Sigmoid colon (tissue), 7 donors: ENCODE measurements around the gene NFIA. TPM values are rescaled to one million over a fixed set of nuclear protein-coding genes. Genes with fewer than 3 reads are reported as not detected.

Experiments used
- DNase-seq: peaks from one replicate; pipeline ENCODE4 v3.0.0-alpha.2; 2019
- H3K27ac ChIP-seq, 4 donors: fragments of 200-600 bp; sonication (generic); one replicate each; pipeline ENCODE4 v1.5.1; 2016 to 2019; ENCODE audit warnings: mild to moderate bottlenecking in 1 of 4
- H3K27me3 ChIP-seq, 3 donors: fragments of 200-600 bp; sonication (generic); one replicate each; pipeline ENCODE4 v1.5.1; 2019; ENCODE audit warnings: mild to moderate bottlenecking in 1 of 3
- H3K36me3 ChIP-seq, 4 donors: fragments of 200-600 bp; sonication (generic); one replicate each; pipeline ENCODE4 v1.5.1; 2016 to 2019
- H3K4me1 ChIP-seq, 4 donors: fragments of 200-600 bp; sonication (generic); one replicate each; pipeline ENCODE4 v1.5.1; 2017 to 2019
- H3K4me3 ChIP-seq, 4 donors: fragments of 200-600 bp; sonication (generic); one replicate each; pipeline ENCODE4 v1.5.1; 2017 to 2019; ENCODE audit warnings: mild to moderate bottlenecking in 2 of 4, moderate library complexity in 1 of 4
- H3K9me3 ChIP-seq, 4 donors: fragments of 200-600 bp in 3 of 4; sonication (generic) in 3 of 4; one replicate each; pipeline versions ENCODE4 v1.5.1 to v1.6.1; 2013 to 2019
- EP300 ChIP-seq, 4 donors: sonication (generic); formaldehyde crosslinking; IDR thresholded peaks; one replicate each; pipeline ENCODE4 v1.6.1; 2017; ENCODE audit warnings: antibody characterized with exemption in 4 of 4
- POLR2A ChIP-seq, 2 donors: fragments of 450-650 bp; IDR thresholded peaks; one replicate each; pipeline ENCODE4 v1.6.1; 2016; ENCODE audit warnings: antibody characterized with exemption in 2 of 2, mild to moderate bottlenecking in 2 of 2, moderate library complexity in 2 of 2
- POLR2AphosphoS5 ChIP-seq, 4 donors: sonication (generic); formaldehyde crosslinking; IDR thresholded peaks; one replicate each; pipeline ENCODE4 v1.6.1; 2017; ENCODE audit warnings: antibody characterized with exemption in 4 of 4
- WGBS, 2 donors: extraction: QIAGEN DNeasy Blood & Tissue Kit; methylation state at CpG; one replicate each; pipeline ENCODE4 v1.1.7; 2013; 5-methylcytosine and 5-hydroxymethylcytosine counted together
- intact Hi-C: fragments of 100-400 bp; cut with DNase I; formaldehyde crosslinking; loops from one replicate; pipeline ENCODE4 v1.15.1; 2023
- polyA plus RNA-seq, 3 donors: library from polyadenylated mRNA; stranded (reverse); fragments of 200-250 nt; gene quantifications; one replicate each; pipeline ENCODE4 v1.2.3, GENCODE V29; 2013
- total RNA-seq, 4 donors: library from RNA; depleted of rRNA; stranded (reverse); fragments of >200 nt; gene quantifications; one replicate each; pipeline ENCODE4 v1.1.0, GENCODE V29; 2016
- TF ChIP-seq, protein P1 (sequence below), 4 experiments: fragments of 450-650 bp in 3 of 4; fragments of 200-600 bp in 1 of 4; IDR thresholded peaks; one replicate each; pipeline ENCODE4 v1.5.1; 2016 to 2019; ENCODE audit warnings: antibody characterized with exemption in 4 of 4, mild to moderate bottlenecking in 3 of 4, moderate library complexity in 2 of 4
- donor health status: healthy with polysubstance abuse.
- donor health status: Bipolar disorder and iron deficiency.
- donor health status: healthy.

Gene NFIA
- total and polyA plus RNA-seq, 7 donors = 2.3 to 154 (median 79.7) TPM

DNA sequence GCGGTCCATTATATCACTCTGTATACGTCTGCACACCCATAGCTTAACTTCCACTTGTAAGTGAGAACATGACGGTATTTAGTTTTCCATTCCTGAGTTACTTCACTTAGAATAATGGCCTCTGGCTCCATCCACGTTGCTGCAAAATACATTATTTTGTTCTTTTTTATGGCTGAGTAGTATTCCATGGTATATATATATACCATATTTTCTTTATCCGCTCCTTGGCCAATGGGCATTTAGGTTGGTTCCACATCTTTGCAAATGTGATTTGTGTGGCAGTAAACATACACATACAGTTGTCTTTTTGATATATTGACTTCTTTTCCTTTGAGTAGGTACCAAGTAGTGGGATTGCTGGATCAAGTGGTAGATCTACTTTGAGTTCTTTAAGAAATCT lies 245.1 kb downstream of the NFIA start:
- TF ChIP-seq POLR2AphosphoS5 (IDR thresholded peaks at IDR 0.05) (no peak), POLR2A (IDR thresholded peaks at IDR 0.05) (no peak), EP300 (IDR thresholded peaks at IDR 0.05) (no peak)
- TF ChIP-seq, protein P1, sequence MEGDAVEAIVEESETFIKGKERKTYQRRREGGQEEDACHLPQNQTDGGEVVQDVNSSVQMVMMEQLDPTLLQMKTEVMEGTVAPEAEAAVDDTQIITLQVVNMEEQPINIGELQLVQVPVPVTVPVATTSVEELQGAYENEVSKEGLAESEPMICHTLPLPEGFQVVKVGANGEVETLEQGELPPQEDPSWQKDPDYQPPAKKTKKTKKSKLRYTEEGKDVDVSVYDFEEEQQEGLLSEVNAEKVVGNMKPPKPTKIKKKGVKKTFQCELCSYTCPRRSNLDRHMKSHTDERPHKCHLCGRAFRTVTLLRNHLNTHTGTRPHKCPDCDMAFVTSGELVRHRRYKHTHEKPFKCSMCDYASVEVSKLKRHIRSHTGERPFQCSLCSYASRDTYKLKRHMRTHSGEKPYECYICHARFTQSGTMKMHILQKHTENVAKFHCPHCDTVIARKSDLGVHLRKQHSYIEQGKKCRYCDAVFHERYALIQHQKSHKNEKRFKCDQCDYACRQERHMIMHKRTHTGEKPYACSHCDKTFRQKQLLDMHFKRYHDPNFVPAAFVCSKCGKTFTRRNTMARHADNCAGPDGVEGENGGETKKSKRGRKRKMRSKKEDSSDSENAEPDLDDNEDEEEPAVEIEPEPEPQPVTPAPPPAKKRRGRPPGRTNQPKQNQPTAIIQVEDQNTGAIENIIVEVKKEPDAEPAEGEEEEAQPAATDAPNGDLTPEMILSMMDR (IDR thresholded peaks at IDR 0.05) = no peak
- intact Hi-C loops = no loop called here
- no peaks in the 10 kb centered on the region for H3K27me3 ChIP-seq

DNA sequence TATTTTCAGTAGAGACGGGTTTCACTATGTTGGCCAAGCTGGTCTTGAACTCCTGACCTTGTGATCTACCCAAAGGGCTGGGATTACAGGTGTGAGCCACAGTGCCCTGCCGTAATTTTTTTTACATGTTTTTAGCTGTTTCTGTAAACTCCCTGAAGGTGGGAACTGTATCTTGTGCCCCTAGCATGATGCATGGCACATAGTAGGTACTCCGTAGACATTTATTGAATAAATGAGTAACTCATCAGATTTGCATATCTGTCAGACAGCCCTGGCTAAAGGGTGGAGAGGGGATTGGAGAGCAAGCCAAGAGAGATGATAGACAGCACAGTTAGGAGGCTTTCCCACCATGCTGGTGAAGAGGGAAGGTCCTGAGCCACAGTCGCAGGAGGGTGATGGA lies 247.2 kb downstream of the NFIA start:
- Histone ChIP-seq H3K9me3 (no peaks in the 10 kb centered on the region), H3K27ac (no peak overlapping the region), H3K4me1 (peaks cover 0 to 8% (median 2%) of the 10 kb centered on the region in 4 donors), H3K4me3 (no peak overlapping the region), H3K36me3 (peaks cover 0 to 4% (median 0%) of the 10 kb centered on the region in 4 donors), H3K27me3 (no peaks in the 10 kb centered on the region)
- intact Hi-C loops = no loop called here
- TF ChIP-seq, protein P1 (IDR thresholded peaks at IDR 0.05) = no peak
- TF ChIP-seq POLR2AphosphoS5 (IDR thresholded peaks at IDR 0.05) = no peak
- TF ChIP-seq POLR2A (IDR thresholded peaks at IDR 0.05) = no peak
- no peak for TF ChIP-seq EP300 (IDR thresholded peaks at IDR 0.05)
- 98% methylated on average over 4 of the region's 4 CpGs for WGBS, 2 donors
- no peak for DNase-seq

More for the DNA sequence above, 245.1 kb downstream of the NFIA start:
- Histone ChIP-seq H3K27ac (no peak overlapping the region), H3K36me3 (no peaks in the 10 kb centered on the region), H3K9me3 (no peaks in the 10 kb centered on the region), H3K4me1 (peaks cover 0 to 18% (median 5%) of the 10 kb centered on the region in 4 donors), H3K4me3 (no peak overlapping the region)
- WGBS, 2 donors = 87 to 98% methylated on average over 5 of the region's 5 CpGs
- DNase-seq = no peak

DNA sequence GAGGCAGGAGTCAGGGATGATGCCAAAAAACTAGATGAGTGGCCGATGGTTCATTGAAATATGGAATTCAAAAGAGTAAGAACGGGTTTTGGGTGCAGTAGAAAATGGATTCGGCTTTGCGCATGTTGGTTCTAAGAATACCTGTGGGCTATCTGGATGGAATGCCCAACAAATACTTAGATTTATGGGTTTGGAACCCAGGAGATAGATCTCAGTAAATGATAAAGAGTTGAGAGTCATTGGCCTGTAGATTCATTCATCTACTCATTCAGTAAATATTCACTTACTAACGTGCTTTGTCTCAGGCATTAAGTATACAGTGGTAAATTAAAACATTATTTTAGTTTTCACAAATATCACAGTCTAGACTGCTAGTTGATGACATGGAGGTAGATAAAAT lies 247.7 kb downstream of the NFIA start:
- no peaks in the 10 kb centered on the region for H3K27me3 ChIP-seq
- no peaks in the 10 kb centered on the region for H3K9me3 ChIP-seq
- no peak overlapping the region for H3K4me3 ChIP-seq
- no peak for DNase-seq
- 90 to 91% methylated on average over 5 of the region's 5 CpGs for WGBS, 2 donors
- TF ChIP-seq POLR2A (IDR thresholded peaks at IDR 0.05) (no peak), POLR2AphosphoS5 (IDR thresholded peaks at IDR 0.05) (no peak)
- intact Hi-C loops = loop anchor here (10.0 kb wide), 1 partner anchor 145 kb away; no protein-coding TSS in a partner anchor
- peaks cover 0 to 10% (median 5%) of the 10 kb centered on the region in 4 donors for H3K4me1 ChIP-seq
- H3K27ac ChIP-seq = no peak overlapping the region
- peaks cover 0 to 4% (median 0%) of the 10 kb centered on the region in 4 donors for H3K36me3 ChIP-seq

DNA sequence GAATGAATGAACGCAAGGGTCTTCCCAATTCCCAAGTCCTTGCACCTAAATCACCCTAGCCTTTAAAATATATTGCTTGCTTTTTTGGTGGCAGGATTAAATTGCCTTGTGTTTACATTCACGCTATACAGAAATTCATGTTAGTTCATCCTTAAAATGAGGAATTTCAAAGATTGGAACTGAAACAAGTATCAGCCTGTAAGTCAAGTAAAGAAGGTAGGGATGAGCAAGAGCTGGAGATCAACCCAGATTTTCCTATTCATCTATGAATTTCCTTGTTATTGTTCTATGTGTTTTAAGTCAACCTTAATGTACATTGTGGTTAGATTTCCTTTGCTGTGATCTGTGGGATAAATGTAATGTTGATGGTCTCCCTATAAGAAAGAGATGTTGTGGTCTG lies 248.2 kb downstream of the NFIA start:
- DNase-seq = no peak
- 96 to 97% methylated on average over 2 of the region's 2 CpGs for WGBS, 2 donors

DNA sequence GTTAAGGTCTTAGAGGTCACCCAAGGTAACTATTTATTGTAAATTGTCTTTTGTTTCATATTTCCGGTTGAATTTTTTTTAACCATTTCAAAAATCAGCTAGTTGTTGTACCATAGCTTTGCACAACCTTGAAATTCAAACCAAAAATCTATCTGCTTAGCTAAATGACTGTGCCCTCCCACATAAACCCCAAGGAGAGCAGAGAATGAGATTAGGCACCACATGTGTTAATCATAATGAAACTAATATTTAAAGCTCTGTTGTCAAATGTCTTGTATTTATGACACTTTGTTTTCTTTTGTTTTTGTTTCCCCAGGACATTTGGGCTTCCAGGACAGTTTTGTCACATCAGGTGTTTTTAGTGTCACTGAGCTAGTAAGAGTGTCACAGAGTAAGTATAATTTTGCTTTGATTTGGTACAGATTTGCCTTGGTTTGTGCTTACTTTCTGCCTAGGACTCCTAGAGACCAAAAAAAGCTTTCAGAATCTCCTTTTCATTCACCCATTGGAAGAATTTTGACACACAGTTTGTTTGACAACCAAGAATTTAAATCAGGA lies 249.9 kb downstream of the NFIA start:
- no peak overlapping the region for H3K4me3 ChIP-seq
- no peaks in the 10 kb centered on the region for H3K27me3 ChIP-seq
- no peaks in the 10 kb centered on the region for H3K9me3 ChIP-seq
- WGBS, 2 donors = 63 to 73% methylated on average over 1 of the region's 1 CpG
- no peak for DNase-seq
- intact Hi-C loops = loop anchor here (10.0 kb wide), 1 partner anchor 147 kb away; no protein-coding TSS in a partner anchor
- peaks cover 0 to 4% (median 0%) of the 10 kb centered on the region in 4 donors for H3K36me3 ChIP-seq
- peaks cover 0 to 20% (median 18%) of the 10 kb centered on the region in 4 donors for H3K4me1 ChIP-seq
- no peak overlapping the region for H3K27ac ChIP-seq
- no peak for TF ChIP-seq POLR2A (IDR thresholded peaks at IDR 0.05)
- TF ChIP-seq POLR2AphosphoS5 (IDR thresholded peaks at IDR 0.05) = no peak
- no peak for TF ChIP-seq EP300 (IDR thresholded peaks at IDR 0.05)
- TF ChIP-seq, protein P1 (IDR thresholded peaks at IDR 0.05) = no peak

More for the DNA sequence above, 248.2 kb downstream of the NFIA start:
- Histone ChIP-seq H3K4me3 (no peak overlapping the region), H3K9me3 (no peaks in the 10 kb centered on the region), H3K27me3 (no peaks in the 10 kb centered on the region), H3K36me3 (peaks cover 0 to 4% (median 0%) of the 10 kb centered on the region in 4 donors), H3K4me1 (peaks cover 0 to 10% (median 9%) of the 10 kb centered on the region in 4 donors), H3K27ac (no peak overlapping the region)
- intact Hi-C loops = loop anchor here (10.0 kb wide), 1 partner anchor 146 kb away; no protein-coding TSS in a partner anchor
- TF ChIP-seq POLR2A (IDR thresholded peaks at IDR 0.05) (no peak), EP300 (IDR thresholded peaks at IDR 0.05) (no peak), POLR2AphosphoS5 (IDR thresholded peaks at IDR 0.05) (no peak)
- TF ChIP-seq, protein P1 (IDR thresholded peaks at IDR 0.05) = no peak
